ENCODE measurements around the gene RTL5.

- TF ChIP-seq CTCF (IDR thresholded peaks at IDR 0.05; ENCODE audit: poor library complexity) (no peak), EZH2 (IDR thresholded peaks at IDR 0.05; ENCODE audit: borderline replicate concordance) (no peak)
Observed at GRCh38 chrX:72124540-72125201, 7.0 kb downstream of the RTL5 start.
